SIG-M5 treated with dmso at 0.1 percent for 504 hours (cell line): ENCODE measurements around the gene IRX2.

Source experiments
- DNase-seq: peaks from one replicate; lab custom pipeline; 2025; ENCODE audit not compliant: unreplicated experiment; lab: John Stamatoyannopoulos, UW

Gene IRX2

DNA sequence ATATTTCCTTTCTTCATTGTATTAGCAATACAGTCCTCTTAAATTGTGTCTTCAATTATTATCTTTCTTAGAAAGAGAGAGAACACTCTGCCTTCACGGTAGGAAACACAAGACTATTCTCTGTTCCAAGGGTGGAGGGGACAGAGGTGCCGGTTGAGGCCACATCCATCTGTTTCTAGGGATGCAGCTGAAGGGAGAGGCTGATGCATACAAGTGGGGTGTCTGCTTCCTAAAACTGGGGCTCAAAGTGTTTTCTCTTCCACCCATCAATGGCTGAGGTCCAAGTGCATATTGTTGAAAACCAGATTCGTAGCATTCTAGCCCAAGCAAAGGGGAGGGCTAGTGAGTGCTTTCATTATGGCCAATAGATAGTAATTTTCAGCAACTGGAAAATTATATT is 9.5 kb downstream of the IRX2 start:
- DNase-seq = no peak

DNA sequence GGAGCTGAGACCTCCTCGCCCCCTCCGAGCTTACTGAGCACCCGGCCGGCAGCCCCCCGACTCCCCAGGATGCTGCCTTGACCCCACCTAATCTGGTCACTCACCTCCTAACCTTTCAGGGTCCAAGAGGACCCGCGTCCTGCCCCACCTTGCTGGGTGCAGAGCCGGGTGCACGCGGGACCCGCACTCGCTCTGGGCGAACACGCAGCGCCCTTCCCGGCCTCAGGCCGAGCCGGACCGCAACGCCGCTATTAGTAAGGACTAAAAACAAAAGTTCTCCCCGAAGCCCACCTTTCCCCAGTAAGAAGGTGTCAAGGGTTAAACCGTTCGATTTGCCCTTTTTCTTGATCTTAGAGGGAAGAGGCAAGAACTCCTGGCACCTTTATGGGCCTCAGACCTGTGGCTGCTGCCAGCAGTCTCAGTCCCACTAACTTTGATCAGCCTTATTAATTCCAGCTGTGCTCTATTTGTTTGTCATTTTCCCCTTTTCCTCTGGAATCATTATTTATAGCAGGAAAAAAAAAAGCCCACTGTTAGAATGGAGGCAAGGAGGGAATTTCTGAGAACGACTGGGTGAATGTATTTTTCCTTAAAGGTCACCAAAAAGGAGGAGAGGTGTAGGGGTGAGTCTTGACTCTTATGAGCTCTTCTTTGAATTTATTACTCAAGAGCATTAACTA is 10.5 kb downstream of the IRX2 start:
- no peak for DNase-seq

DNA sequence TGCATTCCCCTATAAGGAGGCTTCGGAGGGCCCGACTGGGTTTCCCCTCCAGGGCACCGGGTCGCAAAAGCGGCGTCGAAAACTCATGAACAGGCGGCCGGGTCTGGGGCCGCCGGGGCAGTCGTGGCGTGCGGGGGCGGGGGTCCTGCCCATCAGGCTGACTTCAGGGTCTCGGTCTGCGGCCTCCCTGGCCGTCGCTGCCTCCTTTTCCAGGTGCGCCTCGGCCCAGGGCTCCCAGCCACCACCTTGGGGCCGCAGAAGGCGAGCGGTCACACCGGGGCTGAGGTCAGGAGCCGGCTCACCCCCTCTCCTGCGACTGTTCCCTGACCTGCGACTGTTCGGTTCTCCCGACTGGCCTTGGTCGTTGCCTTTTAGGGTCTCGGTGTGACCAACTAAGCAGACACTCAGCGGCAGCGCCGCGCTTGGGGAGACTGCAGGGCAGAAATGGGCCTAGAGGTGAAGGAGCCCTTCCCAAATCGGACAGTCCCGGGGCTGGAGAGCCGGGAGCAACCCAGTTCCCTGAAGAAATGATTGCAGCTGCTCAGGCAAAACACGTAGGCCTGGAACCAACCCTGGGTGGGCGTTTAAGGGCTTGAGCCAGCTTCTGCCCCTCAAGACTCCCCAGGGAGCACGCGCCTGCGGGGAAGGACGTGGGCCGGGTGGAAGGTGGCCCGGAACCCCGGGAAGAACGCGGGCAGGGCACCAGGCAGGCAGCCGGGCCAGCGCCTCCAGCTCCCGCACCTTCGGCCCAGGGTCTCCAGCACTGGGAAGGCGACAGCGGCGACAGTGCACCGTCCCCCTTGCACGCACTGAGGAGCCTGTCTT is 11.2 kb downstream of the IRX2 start:
- DNase-seq = no peak

- DNase-seq = no peak
These were observed 12.0 kb downstream of the IRX2 start for GRCh38 chr5:2739360-2740050.

GRCh38 chr5:2738700-2739359 is 12.6 kb downstream of the IRX2 start:
- DNase-seq = no peak

GRCh38 chr5:2738156-2738699 is 13.2 kb downstream of the IRX2 start:
- no peak for DNase-seq

DNA sequence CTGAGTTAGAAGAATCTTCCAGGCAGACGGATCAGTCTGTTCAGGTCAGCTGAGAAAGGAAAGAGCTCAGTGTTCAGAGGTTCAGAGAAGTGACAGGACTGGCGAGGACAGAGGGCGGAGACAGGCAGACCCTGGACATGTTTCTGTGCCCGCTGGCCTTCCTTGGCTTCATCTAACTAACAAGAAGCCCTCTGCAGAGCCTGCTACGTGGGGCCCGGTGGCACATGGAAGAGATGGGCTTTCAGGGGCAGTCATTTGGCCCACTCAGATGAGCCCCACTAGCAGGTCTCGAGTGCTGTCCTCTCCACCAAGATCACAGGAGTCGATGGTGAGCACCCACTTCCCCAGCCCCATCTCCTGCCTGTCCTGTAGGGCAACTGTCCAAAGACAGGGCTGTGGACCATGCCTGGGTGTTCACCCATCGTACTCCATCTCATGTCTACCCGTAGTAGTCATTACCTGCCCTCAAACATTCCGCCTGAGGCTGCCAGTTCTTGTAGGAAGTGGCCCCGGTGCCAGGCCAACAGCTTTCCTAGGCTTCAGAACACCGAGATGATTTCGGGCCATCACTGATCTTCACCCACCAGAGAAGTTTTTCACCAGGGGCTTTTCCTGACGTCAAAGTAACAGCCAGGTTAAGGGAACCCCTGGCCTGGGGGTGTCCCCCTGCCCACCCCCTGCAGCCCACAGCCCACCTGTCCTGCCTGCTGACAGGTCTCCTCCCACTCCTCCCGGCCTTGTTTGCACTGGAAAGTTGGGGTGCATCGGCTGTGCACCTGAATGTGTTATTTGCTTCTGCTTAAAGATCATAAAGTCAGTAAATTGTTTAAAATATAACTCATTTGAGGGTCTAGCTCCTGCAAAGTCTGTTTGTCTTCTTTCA is 14.0 kb downstream of the IRX2 start:
- no peak for DNase-seq

GRCh38 chr5:2736872-2737271 is 14.6 kb downstream of the IRX2 start:
- no peak for DNase-seq

- no peak for DNase-seq
These were observed 15.5 kb downstream of the IRX2 start for GRCh38 chr5:2735996-2736395.

DNA sequence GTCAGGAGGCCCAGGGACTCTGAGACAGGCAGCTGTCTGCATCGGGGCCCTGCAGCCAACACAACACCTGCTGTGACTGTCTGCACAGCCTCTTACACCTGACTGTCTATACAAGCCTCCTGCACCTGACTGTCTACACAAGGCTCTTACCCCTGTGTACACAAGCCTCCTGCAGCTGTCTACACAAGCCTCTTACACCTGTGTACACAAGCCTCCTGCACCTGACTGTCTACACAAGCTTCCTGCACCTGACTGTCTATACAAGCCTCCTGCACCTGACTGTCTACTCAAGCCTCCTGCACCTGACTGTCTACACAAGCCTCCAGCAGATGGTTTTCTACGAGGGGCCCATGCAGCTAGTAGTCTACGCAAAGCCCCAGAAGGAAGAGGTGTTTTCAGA is 18.6 kb downstream of the IRX2 start:
- no peak for DNase-seq

DNA sequence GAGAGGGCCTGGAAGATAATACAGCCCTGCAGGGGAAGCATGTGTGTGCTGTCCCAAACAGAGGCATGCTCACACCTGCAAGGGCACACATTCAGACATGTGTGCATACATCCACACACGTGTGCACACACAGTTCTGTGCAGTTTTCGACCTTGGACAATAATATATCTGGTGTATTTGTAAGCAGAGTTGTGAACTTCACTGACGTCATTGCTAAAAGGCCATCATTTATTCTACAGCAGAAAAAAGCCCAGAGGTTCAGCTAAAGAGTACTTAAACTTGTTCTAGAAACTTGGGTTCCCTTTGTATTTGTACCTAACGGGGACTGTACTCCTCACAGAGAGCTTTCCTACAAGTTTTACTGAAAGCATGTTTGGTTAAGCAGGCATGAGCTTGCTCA is 19.5 kb downstream of the IRX2 start:
- DNase-seq = no peak

DNA sequence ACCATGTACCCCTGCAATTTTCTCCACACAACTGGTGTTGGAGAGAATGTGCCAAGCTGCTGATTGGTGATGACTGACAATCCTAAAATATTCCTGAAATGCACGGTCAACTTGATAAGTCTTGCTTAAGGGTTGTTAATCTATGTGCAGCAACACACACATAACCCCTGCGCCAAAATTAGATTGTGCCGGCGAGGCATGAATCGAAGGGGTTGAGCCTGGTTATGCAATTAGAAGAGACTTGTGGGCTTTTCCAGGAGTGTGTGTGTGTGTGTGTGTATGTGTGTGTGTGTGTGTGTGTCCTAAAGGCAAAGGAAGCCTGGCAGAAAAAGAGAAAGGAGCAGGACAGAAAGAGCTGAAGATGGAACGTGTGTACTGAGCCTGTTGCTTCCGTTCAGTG is 22.3 kb downstream of the IRX2 start:
- DNase-seq = no peak

DNA sequence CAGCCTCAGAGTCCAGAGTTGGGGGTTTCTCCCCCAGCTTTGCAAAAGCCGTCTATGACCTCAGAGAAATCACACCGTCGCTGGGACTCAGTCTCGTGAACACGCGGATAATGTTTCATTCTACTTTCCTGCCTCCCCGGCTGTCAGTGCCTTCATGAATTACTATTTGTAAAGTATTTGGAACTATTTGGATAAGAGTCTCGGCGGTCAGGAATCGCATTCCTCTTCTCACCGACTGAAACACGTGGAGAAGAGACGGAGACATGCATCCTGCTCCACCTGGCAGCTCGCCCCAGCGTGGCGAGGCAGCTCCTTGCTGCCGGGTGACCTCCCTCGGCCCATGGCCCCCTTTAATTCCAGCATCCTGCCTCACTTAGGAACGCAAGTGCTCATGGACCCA is 23.9 kb downstream of the IRX2 start:
- no peak for DNase-seq

DNA sequence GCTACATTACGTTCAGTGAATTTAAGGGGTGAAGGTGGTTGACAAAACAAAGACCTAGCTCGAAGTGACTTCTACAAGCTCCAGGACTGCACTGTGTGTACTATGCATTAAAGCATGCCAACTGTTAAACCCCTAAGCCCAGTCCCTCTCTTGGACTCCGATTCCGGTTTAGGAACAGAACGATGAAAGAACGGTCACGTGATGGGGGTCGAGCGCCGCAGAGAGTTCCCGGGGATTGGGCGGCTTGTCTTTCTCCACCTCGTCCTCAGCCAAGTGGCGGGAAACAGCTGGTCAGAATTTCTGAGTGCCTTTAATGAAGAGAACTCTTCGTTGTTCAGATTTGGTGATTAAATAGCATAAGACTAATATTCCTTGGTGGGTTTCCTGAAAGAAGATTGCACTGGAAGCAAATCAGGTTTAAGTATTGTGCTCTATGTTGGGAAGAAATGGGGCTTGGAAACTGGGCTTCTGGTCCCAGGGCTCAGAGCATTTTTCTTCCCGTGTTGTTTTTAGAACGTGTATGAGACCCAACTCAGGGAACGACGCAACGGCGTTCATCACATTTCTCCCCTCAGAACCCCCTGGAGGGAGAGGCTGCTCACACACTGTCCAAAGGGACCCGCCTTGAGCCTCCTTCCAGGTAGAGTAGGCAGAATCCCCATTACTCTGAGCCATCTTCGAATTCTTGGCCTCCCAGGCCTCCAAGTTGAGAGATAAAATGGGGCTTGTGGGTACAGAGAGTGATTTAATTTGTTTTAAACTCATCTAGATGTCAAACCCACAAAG is 25.3 kb downstream of the IRX2 start:
- no peak for DNase-seq

- no peak for DNase-seq
These were observed 26.6 kb downstream of the IRX2 start for GRCh38 chr5:2724831-2725230.

- DNase-seq = no peak
These were observed 27.4 kb downstream of the IRX2 start for GRCh38 chr5:2724031-2724581.

DNA sequence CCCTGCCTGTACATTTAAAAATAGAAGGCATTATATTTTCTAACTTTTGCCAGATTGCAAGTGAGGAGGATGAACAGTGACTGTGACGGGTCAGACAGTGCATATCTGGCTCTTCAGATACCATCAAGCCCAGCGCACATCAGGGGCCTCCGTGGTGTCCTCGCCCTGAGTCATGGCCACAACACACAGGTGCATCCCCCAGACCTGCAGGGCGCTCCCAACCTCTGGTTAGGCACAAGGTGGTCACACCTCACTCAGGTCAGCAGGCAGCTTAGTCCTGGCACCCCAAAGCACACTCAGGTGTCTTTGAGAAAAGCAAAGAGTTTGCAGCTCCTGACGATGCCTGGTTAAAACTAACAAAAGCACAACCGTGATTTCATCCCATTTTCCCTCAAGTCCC is 28.6 kb downstream of the IRX2 start:
- no peak for DNase-seq

GRCh38 chr5:2721385-2722138 is 29.9 kb downstream of the IRX2 start:
- no peak for DNase-seq
